HG03060 (cell line): ENCODE measurements around the gene SCFD2.
"Not testable (repeated sequence)": the region's sequence is repeated elsewhere in the genome, so short reads cannot be mapped to it uniquely, and the experiment has no call there.

ENCODE experiments used
- ATAC-seq: cut with Tn5 transposase; IDR thresholded peaks from one replicate; pipeline ENCODE4 v1.9.1; 2021; ENCODE audit warnings: low read depth, moderate number of reproducible peaks; ENCODE audit not compliant: unreplicated experiment

SCFD2 gene

GRCh38 chr4:52998413-52998812 is 367.4 kb downstream of the SCFD2 start:
- ATAC-seq = no peak

GRCh38 chr4:52997132-52997416 is 368.8 kb downstream of the SCFD2 start:
- ATAC-seq = no peak

- ATAC-seq = no peak
These were observed 369.4 kb downstream of the SCFD2 start for GRCh38 chr4:52996261-52997131.

- no peak for ATAC-seq
These were observed 370.4 kb downstream of the SCFD2 start for GRCh38 chr4:52995360-52996030.

DNA sequence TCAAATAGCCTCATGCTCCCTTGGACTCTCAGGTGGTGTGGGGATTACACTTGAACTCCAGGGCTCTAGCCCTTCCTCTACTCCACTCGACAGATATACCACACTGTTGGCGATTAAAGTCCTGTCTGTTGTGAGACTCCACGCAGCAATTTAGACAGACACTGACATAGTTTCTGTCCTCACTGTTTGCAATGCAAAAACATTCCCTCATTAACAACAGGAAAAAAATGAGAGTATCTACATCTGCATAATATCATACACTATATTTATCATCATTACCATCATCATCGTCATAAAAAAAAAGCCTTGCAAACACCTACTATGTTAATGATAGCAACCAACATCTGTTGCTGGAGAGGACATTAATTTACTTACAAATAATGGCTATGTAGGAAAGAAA is 371.3 kb downstream of the SCFD2 start:
- no peak for ATAC-seq

DNA sequence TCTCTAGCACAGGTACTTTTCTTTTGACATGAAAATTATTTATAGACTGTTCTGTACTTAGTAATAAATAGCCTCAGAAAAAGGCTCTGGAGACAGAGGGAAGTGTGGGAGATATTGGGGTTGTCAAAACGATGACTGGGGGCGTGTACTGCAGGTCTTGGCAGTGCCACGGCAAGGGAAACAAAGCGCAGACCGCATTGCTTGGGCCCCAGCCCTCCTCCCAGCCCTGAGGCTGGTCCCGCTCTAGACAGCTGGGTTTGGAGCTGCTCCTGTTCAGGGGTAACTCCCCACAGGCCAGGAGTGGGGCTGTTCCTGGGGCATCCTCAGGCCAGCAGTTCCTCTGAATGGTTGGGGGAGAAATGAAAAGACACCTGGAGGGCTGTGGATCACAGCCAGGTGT is 372.1 kb downstream of the SCFD2 start:
- no peak for ATAC-seq

- not testable (repeated sequence) for ATAC-seq
These were observed 373.3 kb downstream of the SCFD2 start for GRCh38 chr4:52992551-52992950.

DNA sequence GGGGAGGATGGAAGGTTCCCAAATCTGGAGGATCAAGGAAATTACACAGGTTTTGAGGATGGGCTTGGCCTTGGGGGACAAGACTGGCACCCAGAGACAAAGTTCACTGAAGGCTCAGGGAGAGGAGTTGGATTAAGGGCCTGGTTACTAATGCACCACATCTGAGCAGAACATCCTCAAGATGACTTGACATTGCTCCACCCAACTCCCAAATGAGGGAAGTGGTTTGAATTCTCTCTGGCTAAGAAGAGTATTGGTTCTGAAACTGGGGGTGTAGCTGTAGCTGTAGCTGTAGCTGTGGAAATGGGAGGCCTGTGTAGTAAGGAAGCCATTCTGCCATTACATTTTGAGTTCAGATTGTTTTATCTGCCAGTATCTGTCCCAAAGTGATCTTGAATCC is 374.4 kb downstream of the SCFD2 start:
- ATAC-seq = no peak

DNA sequence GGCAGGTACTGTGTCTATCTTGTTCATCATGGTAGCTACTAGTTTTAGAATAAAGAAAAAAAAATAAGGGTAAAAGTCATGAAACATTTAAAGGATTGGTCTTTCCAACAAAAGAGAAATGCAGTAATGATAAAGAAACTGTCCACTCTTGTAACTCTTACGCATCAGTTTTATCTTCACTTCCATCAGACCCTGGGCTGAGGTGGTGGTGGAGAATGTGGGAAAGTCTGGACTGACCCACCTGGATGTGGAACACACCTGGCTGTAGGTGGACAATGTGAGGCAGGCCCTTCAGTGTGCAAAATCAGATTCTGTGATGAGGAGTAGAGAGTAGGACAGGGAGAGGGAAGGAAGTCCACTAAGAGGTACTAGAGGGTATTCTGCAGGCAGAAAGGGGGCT is 375.2 kb downstream of the SCFD2 start:
- no peak for ATAC-seq

GRCh38 chr4:52989865-52990264 is 376.0 kb downstream of the SCFD2 start:
- ATAC-seq = no peak

- no peak for ATAC-seq
These were observed 378.3 kb downstream of the SCFD2 start for GRCh38 chr4:52987392-52988056.

DNA sequence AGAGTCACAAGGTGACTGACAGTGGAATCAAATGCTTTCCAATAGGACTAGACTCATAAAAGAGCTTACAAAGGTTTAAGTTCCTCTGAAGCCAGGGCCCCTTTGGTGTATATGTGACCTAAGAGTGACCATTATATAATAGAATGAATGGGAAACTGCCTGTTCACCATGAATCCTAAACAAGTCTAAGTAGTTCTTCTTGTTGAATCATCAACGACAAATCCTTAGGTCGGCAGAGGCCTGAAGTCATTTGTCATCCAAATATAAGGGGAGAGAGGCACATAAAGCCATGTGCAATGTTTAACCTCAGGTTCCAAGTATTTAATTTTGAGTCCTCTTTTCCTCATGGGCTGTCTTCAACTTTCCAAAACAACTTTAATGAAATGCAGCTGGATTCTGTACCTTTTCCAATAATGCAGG is 381.4 kb downstream of the SCFD2 start:
- ATAC-seq = no peak

GRCh38 chr4:52983563-52984303 is 382.1 kb downstream of the SCFD2 start:
- no peak for ATAC-seq

- no peak for ATAC-seq
These were observed 382.9 kb downstream of the SCFD2 start for GRCh38 chr4:52982946-52983340.

DNA sequence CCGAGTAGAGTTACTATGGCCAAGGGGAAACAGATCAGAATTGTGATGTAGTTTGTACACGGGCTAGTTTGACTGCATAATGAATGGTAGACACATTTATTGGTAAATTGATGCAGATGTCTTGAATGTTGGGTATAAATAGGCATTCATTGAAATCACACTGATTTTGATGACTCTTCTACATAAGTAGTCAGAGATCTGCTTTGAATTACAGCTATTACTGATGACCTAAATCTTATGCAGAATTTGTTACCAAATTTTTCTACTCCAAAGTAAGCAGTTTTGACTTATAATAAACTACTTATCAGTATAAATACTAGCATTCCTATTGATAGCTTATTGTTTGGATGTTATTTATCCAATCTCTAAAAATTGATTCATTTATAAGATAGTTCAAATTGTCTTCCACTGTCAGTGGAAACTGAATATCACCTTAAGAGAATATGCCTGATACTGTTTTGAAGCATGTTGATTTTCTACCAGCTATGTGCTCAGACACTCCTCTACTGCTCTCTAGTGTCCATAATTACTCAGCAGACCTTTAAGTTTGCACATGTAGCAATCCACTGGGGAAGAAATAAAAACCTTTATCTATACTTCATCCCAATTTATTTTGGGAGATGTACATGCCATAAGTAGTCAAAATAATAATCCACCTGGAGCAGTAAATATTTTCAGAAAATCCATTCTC is 383.5 kb downstream of the SCFD2 start:
- no peak for ATAC-seq

- no peak for ATAC-seq
These were observed 385.9 kb downstream of the SCFD2 start for GRCh38 chr4:52979821-52980590.

DNA sequence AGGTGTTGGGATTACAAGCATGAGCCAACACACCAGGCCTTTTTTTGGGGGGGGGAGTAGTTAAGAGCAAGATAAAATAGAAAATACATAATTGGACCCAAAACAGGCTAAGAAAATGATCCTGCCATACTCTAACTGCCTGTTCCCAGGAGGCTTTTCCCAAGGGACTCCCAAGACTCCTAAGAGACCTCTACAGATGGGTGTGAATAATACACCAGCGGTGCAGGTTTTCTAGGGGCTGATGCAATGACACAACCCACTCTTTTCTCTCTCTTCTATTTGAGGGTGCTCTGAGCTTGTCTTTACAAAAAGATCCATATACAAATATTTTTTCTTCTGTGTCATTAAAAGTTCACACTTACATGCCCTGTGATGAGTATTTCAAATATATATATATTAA is 386.8 kb downstream of the SCFD2 start:
- ATAC-seq = no peak

DNA sequence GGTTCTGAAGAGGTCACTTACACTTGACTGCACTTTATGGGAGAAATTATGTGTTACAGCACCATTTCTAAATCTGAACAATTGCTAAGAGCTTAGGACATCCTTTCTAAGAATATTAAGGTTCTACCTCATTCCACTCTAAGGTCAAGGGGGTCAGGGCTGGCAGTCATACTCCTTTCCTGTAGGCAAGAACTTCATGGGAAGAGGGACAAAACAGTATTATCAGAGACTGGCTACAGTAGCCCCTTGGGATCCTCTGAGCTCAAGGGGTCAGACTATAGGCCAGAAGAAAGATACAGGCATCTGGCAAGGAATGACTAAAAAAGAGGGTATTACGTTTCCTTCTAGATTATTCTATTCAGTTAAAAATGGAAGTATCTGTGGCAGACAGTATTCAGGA is 388.6 kb downstream of the SCFD2 start:
- no peak for ATAC-seq

DNA sequence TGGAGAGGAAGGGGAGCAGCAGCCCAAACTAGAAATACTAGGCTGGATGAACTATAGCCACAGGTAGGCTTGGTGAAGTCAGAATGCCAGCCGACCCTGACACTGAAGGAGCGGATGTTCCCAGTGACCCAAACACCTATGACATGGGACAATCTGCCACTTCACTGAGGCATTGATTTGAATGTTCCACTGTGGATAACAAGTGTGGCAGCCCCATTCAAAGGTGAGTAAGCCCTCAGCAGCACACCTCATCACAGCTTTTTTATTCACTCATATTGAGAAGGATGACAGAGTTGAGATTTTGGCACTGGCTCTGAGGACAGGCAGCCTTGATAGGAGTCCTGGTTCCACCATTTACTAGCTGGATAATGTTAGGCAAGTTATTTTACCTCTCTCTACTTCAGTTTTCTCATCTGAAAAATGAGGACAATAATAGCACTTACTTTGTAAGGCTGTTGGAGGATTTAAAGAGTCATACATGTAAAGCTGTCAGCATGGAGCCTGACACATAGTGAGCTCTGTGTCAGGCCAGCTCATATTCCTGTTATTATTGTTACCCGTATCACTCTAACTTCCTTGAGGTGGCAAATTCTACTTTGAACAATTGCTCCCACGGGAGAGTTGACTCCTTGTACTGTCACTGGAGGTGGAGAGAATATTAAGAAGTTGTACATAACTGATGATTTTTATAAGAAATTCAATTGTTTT is 389.2 kb downstream of the SCFD2 start:
- no peak for ATAC-seq
